GM18870 (cell line): ENCODE results near the gene UBN1.

ENCODE experiments used
- ATAC-seq: cut with Tn5 transposase; IDR thresholded peaks from one replicate; pipeline ENCODE4 v1.9.1; 2021; ENCODE audit warnings: moderate library complexity; ENCODE audit not compliant: unreplicated experiment

UBN1 gene

GRCh38 chr16:4900036-4900435 lies 52.8 kb downstream of the UBN1 start:
- no peak for ATAC-seq

- ATAC-seq: no peak
These were observed 53.5 kb downstream of the UBN1 start for GRCh38 chr16:4900750-4901149.

GRCh38 chr16:4902038-4902437 lies 54.8 kb downstream of the UBN1 start:
- ATAC-seq: no peak

- ATAC-seq: no peak
These were observed 57.0 kb downstream of the UBN1 start for GRCh38 chr16:4904108-4904941.

- no peak for ATAC-seq
These were observed 57.8 kb downstream of the UBN1 start for GRCh38 chr16:4904942-4905615.

GRCh38 chr16:4908854-4909401 lies 61.6 kb downstream of the UBN1 start:
- no peak for ATAC-seq

- no peak for ATAC-seq
These were observed 62.5 kb downstream of the UBN1 start for GRCh38 chr16:4909825-4910224.

GRCh38 chr16:4910828-4911227 lies 63.5 kb downstream of the UBN1 start:
- ATAC-seq: no peak

- ATAC-seq: no peak
These were observed 64.7 kb downstream of the UBN1 start for GRCh38 chr16:4911970-4912386.

GRCh38 chr16:4913130-4913773 lies 66.0 kb downstream of the UBN1 start:
- no peak for ATAC-seq

GRCh38 chr16:4913774-4914525 lies 66.7 kb downstream of the UBN1 start:
- no peak for ATAC-seq

- no peak for ATAC-seq
These were observed 67.4 kb downstream of the UBN1 start for GRCh38 chr16:4914528-4915225.

GRCh38 chr16:4915226-4915761 lies 68.0 kb downstream of the UBN1 start:
- ATAC-seq: no peak

GRCh38 chr16:4917117-4917516 lies 69.8 kb downstream of the UBN1 start:
- ATAC-seq: no peak

- ATAC-seq: no peak
These were observed 71.5 kb downstream of the UBN1 start for GRCh38 chr16:4918781-4919251.

GRCh38 chr16:4920826-4921225 lies 73.5 kb downstream of the UBN1 start:
- no peak for ATAC-seq

- no peak for ATAC-seq
These were observed 75.6 kb downstream of the UBN1 start for GRCh38 chr16:4922721-4923342.

- no peak for ATAC-seq
These were observed 76.6 kb downstream of the UBN1 start for GRCh38 chr16:4923853-4924252.

- no peak for ATAC-seq
These were observed 77.5 kb downstream of the UBN1 start for GRCh38 chr16:4924593-4925292.
